Neural cell (in vitro differentiated cells): ENCODE measurements around the gene PLD5. TPM values are rescaled to one million over a fixed set of nuclear protein-coding genes. Genes with fewer than 3 reads are reported as not detected.

Source experiments
- H2AFZ ChIP-seq: fragments of 200-600, 300-800 bp; sonication (generic), shearing (Covaris generic); 2 replicates; pipeline ENCODE4 v1.6.0; 2014; ENCODE audit warnings: low read depth, mild to moderate bottlenecking, antibody characterized with exemption, low read length, moderate library complexity
- H3F3A ChIP-seq: fragments of 200-600 bp; shearing (Covaris generic); 2 replicates; pipeline ENCODE4 v1.6.1; 2016; ENCODE audit warnings: mild to moderate bottlenecking, moderate library complexity, mixed read lengths, antibody characterized with exemption, low read length; ENCODE audit not compliant: insufficient read depth, poor library complexity, severe bottlenecking
- H3K27ac ChIP-seq: fragments of 200-600, 300-800 bp; sonication (generic), shearing (Covaris generic); 2 replicates; pipeline ENCODE4 v1.5.1; 2014; ENCODE audit warnings: mild to moderate bottlenecking, low read length, moderate library complexity
- H3K27me3 ChIP-seq: fragments of 300-800, 200-600 bp; sonication (generic), shearing (Covaris generic); 2 replicates; pipeline ENCODE4 v1.6.0; 2014; ENCODE audit warnings: mild to moderate bottlenecking, low read depth, low read length, moderate library complexity; ENCODE audit not compliant: insufficient read depth
- H3K36me3 ChIP-seq: fragments of 300-800, 200-600 bp; sonication (generic), shearing (Covaris generic); 2 replicates; pipeline ENCODE4 v1.5.1; 2014; ENCODE audit warnings: mild to moderate bottlenecking, antibody characterized with exemption, low read length, moderate library complexity; ENCODE audit not compliant: insufficient read depth
- H3K4me2 ChIP-seq: fragments of 300-800, 200-600 bp; sonication (generic), shearing (Covaris generic); 2 replicates; pipeline ENCODE4 v1.6.0; 2014; ENCODE audit warnings: mild to moderate bottlenecking, low read length
- H3K4me3 ChIP-seq: fragments of 300-800, 200-600 bp; sonication (generic), shearing (Covaris generic); 2 replicates; pipeline ENCODE4 v1.5.1; 2014; ENCODE audit warnings: mild to moderate bottlenecking, low read length, moderate library complexity
- H3K79me2 ChIP-seq: fragments of 200-600 bp; shearing (Covaris generic); replicated peaks from 2 replicates; pipeline ENCODE4 v1.6.0; 2014; ENCODE audit warnings: mild to moderate bottlenecking, low read length, moderate library complexity; ENCODE audit not compliant: insufficient read depth
- H3K9ac ChIP-seq: fragments of 300-800, 200-600 bp; sonication (generic), shearing (Covaris generic); 2 replicates; pipeline ENCODE4 v1.6.1; 2016; ENCODE audit warnings: mild to moderate bottlenecking, low read length, mixed read lengths
- H3K9me2 ChIP-seq: fragments of 200-600 bp; shearing (Covaris generic); 2 replicates; pipeline ENCODE4 v1.6.1; 2016; ENCODE audit warnings: mild to moderate bottlenecking, low read length, mixed read lengths; ENCODE audit not compliant: insufficient read depth
- H3K9me3 ChIP-seq: fragments of 200-600, 300-800 bp; sonication (generic), shearing (Covaris generic); 2 replicates; pipeline ENCODE4 v1.6.1; 2016; ENCODE audit warnings: mild to moderate bottlenecking, mixed run types, low read length, moderate library complexity, mixed read lengths
- H4K20me1 ChIP-seq: fragments of 200-600 bp; shearing (Covaris generic); 2 replicates; pipeline ENCODE4 v1.6.1; 2016; ENCODE audit warnings: mild to moderate bottlenecking, mixed run types; ENCODE audit not compliant: insufficient read depth
- EP300 ChIP-seq: fragments of 450-650 bp; conservative IDR thresholded peaks from 2 replicates; pipeline ENCODE4 v1.6.1; 2014; ENCODE audit warnings: antibody characterized with exemption, mild to moderate bottlenecking, moderate library complexity; ENCODE audit not compliant: poor library complexity, severe bottlenecking
- EZH2 ChIP-seq: fragments of 200-600, 300-800 bp; shearing (Covaris generic), sonication (generic); IDR thresholded peaks from 2 replicates; pipeline ENCODE4 v1.6.1; 2014; ENCODE audit warnings: antibody characterized with exemption, low read length, borderline replicate concordance, mild to moderate bottlenecking; ENCODE audit not compliant: insufficient read depth, poor library complexity, severe bottlenecking
- MXI1 ChIP-seq: fragments of 450-650 bp; conservative IDR thresholded peaks from 2 replicates; pipeline ENCODE4 v1.6.1; 2014; ENCODE audit warnings: antibody characterized with exemption, mild to moderate bottlenecking; ENCODE audit not compliant: poor library complexity, severe bottlenecking
- POLR2AphosphoS5 ChIP-seq: IDR thresholded peaks from 2 replicates; pipeline ENCODE4 v1.6.1; 2012
- RAD21 ChIP-seq: fragments of 450-650 bp; conservative IDR thresholded peaks from 2 replicates; pipeline ENCODE4 v1.6.1; 2014; ENCODE audit warnings: antibody characterized with exemption, mild to moderate bottlenecking, moderate library complexity
- SMC3 ChIP-seq: fragments of 450-650 bp; conservative IDR thresholded peaks from 2 replicates; pipeline ENCODE4 v1.6.1; 2014; ENCODE audit warnings: antibody characterized with exemption, mild to moderate bottlenecking, moderate library complexity; ENCODE audit not compliant: poor library complexity
- TAF1 ChIP-seq: IDR thresholded peaks from 2 replicates; pipeline ENCODE4 v1.6.1; 2012; ENCODE audit warnings: low read depth
- polyA plus RNA-seq: library from polyadenylated mRNA; depleted of rRNA; stranded (reverse); fragments of >200 nt; gene quantifications from 2 replicates; pipeline ENCODE4 v1.2.3, GENCODE V29; 2014
- TF ChIP-seq, protein P1 (sequence below): IDR thresholded peaks from 2 replicates; pipeline ENCODE4 v1.6.1; 2012; ENCODE audit warnings: borderline replicate concordance
- TF ChIP-seq, protein P2 (sequence below): fragments of 450-650 bp; IDR thresholded peaks from 2 replicates; pipeline ENCODE4 v1.5.1; 2014; ENCODE audit warnings: antibody characterized with exemption, mild to moderate bottlenecking, moderate library complexity; ENCODE audit not compliant: poor library complexity, severe bottlenecking

Gene PLD5
- polyA plus RNA-seq, 1 donor from 2014 or later: 0.64 TPM

DNA sequence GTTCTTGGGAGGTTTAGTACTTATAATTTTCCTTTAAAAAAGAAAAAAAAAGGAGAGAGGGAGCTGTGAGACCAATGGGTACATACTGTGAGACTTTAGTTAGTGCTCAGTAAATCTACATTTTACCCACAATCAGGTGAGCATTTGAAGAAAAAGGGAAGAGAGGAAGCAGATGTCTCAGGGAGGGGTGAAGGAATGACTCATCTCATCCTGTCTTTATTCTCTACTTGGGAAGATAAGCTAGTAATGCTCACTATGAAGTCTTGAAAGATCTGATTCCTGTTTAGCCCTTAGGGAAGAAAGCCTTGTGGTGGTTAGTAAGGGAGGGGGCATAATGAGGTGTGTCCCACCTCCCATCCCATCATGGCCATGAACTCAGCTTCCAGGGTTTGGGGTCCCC, 112.6 kb downstream of the PLD5 start:
- H3K9me3 ChIP-seq: no peaks in the 10 kb centered on the region
- H3K27ac ChIP-seq: no peak overlapping the region
- H3K4me3 ChIP-seq: no peak overlapping the region
- no peaks in the 10 kb centered on the region for H3K79me2 ChIP-seq
- H2AFZ ChIP-seq: no peak overlapping the region
- no peak overlapping the region for H3K4me2 ChIP-seq
- H3K27me3 ChIP-seq: no peaks in the 10 kb centered on the region
- H3F3A ChIP-seq: no peaks in the 10 kb centered on the region
- H3K36me3 ChIP-seq: no peaks in the 10 kb centered on the region
- no peaks in the 10 kb centered on the region for H4K20me1 ChIP-seq
- no peak overlapping the region for H3K9ac ChIP-seq
- H3K9me2 ChIP-seq: no peaks in the 10 kb centered on the region
- TF ChIP-seq EP300 (no peak), SMC3 (no peak), MXI1 (no peak), POLR2AphosphoS5 (no peak), RAD21 (no peak), EZH2 (no peak), TAF1 (no peak)
- TF ChIP-seq, protein P1, sequence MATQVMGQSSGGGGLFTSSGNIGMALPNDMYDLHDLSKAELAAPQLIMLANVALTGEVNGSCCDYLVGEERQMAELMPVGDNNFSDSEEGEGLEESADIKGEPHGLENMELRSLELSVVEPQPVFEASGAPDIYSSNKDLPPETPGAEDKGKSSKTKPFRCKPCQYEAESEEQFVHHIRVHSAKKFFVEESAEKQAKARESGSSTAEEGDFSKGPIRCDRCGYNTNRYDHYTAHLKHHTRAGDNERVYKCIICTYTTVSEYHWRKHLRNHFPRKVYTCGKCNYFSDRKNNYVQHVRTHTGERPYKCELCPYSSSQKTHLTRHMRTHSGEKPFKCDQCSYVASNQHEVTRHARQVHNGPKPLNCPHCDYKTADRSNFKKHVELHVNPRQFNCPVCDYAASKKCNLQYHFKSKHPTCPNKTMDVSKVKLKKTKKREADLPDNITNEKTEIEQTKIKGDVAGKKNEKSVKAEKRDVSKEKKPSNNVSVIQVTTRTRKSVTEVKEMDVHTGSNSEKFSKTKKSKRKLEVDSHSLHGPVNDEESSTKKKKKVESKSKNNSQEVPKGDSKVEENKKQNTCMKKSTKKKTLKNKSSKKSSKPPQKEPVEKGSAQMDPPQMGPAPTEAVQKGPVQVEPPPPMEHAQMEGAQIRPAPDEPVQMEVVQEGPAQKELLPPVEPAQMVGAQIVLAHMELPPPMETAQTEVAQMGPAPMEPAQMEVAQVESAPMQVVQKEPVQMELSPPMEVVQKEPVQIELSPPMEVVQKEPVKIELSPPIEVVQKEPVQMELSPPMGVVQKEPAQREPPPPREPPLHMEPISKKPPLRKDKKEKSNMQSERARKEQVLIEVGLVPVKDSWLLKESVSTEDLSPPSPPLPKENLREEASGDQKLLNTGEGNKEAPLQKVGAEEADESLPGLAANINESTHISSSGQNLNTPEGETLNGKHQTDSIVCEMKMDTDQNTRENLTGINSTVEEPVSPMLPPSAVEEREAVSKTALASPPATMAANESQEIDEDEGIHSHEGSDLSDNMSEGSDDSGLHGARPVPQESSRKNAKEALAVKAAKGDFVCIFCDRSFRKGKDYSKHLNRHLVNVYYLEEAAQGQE: no peak
- TF ChIP-seq, protein P2, sequence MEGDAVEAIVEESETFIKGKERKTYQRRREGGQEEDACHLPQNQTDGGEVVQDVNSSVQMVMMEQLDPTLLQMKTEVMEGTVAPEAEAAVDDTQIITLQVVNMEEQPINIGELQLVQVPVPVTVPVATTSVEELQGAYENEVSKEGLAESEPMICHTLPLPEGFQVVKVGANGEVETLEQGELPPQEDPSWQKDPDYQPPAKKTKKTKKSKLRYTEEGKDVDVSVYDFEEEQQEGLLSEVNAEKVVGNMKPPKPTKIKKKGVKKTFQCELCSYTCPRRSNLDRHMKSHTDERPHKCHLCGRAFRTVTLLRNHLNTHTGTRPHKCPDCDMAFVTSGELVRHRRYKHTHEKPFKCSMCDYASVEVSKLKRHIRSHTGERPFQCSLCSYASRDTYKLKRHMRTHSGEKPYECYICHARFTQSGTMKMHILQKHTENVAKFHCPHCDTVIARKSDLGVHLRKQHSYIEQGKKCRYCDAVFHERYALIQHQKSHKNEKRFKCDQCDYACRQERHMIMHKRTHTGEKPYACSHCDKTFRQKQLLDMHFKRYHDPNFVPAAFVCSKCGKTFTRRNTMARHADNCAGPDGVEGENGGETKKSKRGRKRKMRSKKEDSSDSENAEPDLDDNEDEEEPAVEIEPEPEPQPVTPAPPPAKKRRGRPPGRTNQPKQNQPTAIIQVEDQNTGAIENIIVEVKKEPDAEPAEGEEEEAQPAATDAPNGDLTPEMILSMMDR: no peak

DNA sequence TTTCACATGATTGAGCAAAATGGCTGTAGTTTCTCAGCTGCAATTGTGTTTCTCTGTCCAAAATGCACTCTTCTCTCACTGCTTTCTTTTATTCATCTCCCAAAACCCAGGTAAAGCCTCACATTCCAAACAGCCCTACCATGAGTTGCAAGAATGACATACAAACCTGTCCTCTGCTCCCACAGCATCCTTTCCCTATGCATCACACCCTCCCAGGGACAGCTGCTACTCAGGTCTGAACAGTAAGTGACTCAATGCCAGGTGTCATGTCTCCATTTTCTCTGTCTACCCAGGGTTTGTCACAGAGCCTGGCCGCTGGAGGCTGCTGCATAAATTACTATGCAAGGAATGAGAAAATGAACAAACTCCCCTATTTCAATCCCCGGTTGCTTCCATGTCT, 118.5 kb downstream of the PLD5 start:
- H3F3A ChIP-seq: no peaks in the 10 kb centered on the region
- H3K27ac ChIP-seq: no peak overlapping the region
- no peak overlapping the region for H3K4me2 ChIP-seq
- no peak overlapping the region for H3K9ac ChIP-seq
- no peaks in the 10 kb centered on the region for H3K9me2 ChIP-seq
- H3K27me3 ChIP-seq: no peaks in the 10 kb centered on the region
- H3K9me3 ChIP-seq: no peaks in the 10 kb centered on the region
- no peaks in the 10 kb centered on the region for H3K36me3 ChIP-seq
- H3K4me3 ChIP-seq: no peak overlapping the region
- TF ChIP-seq EZH2 (no peak), SMC3 (no peak), EP300 (no peak), POLR2AphosphoS5 (no peak), TAF1 (no peak), MXI1 (no peak), RAD21 (no peak)
- TF ChIP-seq, protein P1: no peak
- TF ChIP-seq, protein P2: no peak
- no peak overlapping the region for H2AFZ ChIP-seq
- H3K79me2 ChIP-seq: no peaks in the 10 kb centered on the region
- H4K20me1 ChIP-seq: no peaks in the 10 kb centered on the region
